HepG2 (cell line): ENCODE data around the gene NGLY1. TPM values are rescaled to one million over a fixed set of nuclear protein-coding genes. Genes with fewer than 3 reads are reported as not detected.

ENCODE experiments used
- CBFB ChIP-seq: sonication (generic); formaldehyde crosslinking; IDR thresholded peaks from 2 replicates; pipeline ENCODE4 v1.4.0; 2020; ENCODE audit warnings: missing genetic modification reagents
- CTCF ChIP-seq: sonication (generic); formaldehyde crosslinking; IDR thresholded peaks from 2 replicates; pipeline ENCODE4 v1.5.0; 2020; ENCODE audit warnings: mild to moderate bottlenecking, missing genetic modification reagents, moderate library complexity
- ELK4 ChIP-seq: sonication (generic); formaldehyde crosslinking; IDR thresholded peaks from 2 replicates; pipeline ENCODE4 v1.9.0; 2021; ENCODE audit warnings: missing genetic modification reagents, borderline replicate concordance
- GPBP1L1 ChIP-seq: sonication (generic); formaldehyde crosslinking; IDR thresholded peaks from 2 replicates; pipeline ENCODE4 v1.5.0; 2020; ENCODE audit warnings: mild to moderate bottlenecking, missing genetic modification reagents
- HINFP ChIP-seq: sonication (generic); formaldehyde crosslinking; IDR thresholded peaks from 2 replicates; pipeline ENCODE4 v1.4.0; 2020; ENCODE audit warnings: low read depth, mild to moderate bottlenecking, missing genetic modification reagents
- KAT7 ChIP-seq: IDR thresholded peaks from 2 replicates; pipeline ENCODE4 v1.6.1; 2018; ENCODE audit warnings: borderline replicate concordance, missing compliant biosample characterization
- NCOR1 ChIP-seq: fragments of 200-600 bp; sonication (generic); IDR thresholded peaks from 2 replicates; pipeline ENCODE4 v1.7.0; 2017; ENCODE audit warnings: antibody characterized with exemption, low read length, borderline replicate concordance
- NRL ChIP-seq: sonication (generic); formaldehyde crosslinking; IDR thresholded peaks from 2 replicates; pipeline ENCODE4 v1.5.0; 2020; ENCODE audit warnings: missing genetic modification reagents, mild to moderate bottlenecking, moderate library complexity, borderline replicate concordance
- REXO4 ChIP-seq: sonication (generic); formaldehyde crosslinking; IDR thresholded peaks from 2 replicates; pipeline ENCODE4 v1.8.0; 2022; ENCODE audit warnings: missing genetic modification reagents, mild to moderate bottlenecking, borderline replicate concordance
- SOX13 ChIP-seq, 3 experiments: fragments of 450-650 bp in 1 of 3; sonication (generic) in 1 of 3; formaldehyde crosslinking in 1 of 3; IDR thresholded peaks in 2 of 3; conservative IDR thresholded peaks in 1 of 3; 2 replicates each; pipeline versions ENCODE4 v1.5.0 to v1.6.1; 2016 to 2020; ENCODE audit warnings: antibody characterized with exemption in 1 of 3, mild to moderate bottlenecking in 1 of 3, missing compliant biosample characterization in 1 of 3, missing genetic modification reagents in 1 of 3, moderate library complexity in 1 of 3
- TEF ChIP-seq: sonication (generic); formaldehyde crosslinking; IDR thresholded peaks from 2 replicates; pipeline ENCODE4 v1.5.0; 2020; ENCODE audit warnings: missing genetic modification reagents
- ZBTB26 ChIP-seq: IDR thresholded peaks from 2 replicates; pipeline ENCODE4 v1.6.1; 2016; ENCODE audit warnings: missing compliant biosample characterization, missing genetic modification reagents, borderline replicate concordance
- ZFP37 ChIP-seq: sonication (generic); formaldehyde crosslinking; IDR thresholded peaks from 2 replicates; pipeline ENCODE4 v1.4.0; 2020; ENCODE audit warnings: missing genetic modification reagents, borderline replicate concordance
- ZNF441 ChIP-seq: sonication (generic); formaldehyde crosslinking; IDR thresholded peaks from 2 replicates; pipeline ENCODE4 v1.7.0; 2021; ENCODE audit warnings: missing genetic modification reagents, borderline replicate concordance
- ZNF549 ChIP-seq: sonication (generic); formaldehyde crosslinking; IDR thresholded peaks from 2 replicates; pipeline ENCODE4 v1.5.0; 2020; ENCODE audit warnings: missing genetic modification reagents
- ZNF556 ChIP-seq: sonication (generic); formaldehyde crosslinking; IDR thresholded peaks from 2 replicates; pipeline ENCODE4 v1.4.0; 2020; ENCODE audit warnings: mild to moderate bottlenecking, missing genetic modification reagents, borderline replicate concordance
- ZNF572 ChIP-seq: sonication (generic); formaldehyde crosslinking; IDR thresholded peaks from 2 replicates; pipeline ENCODE4 v1.5.1; 2020; ENCODE audit warnings: mild to moderate bottlenecking, missing genetic modification reagents
- ZNF773 ChIP-seq: sonication (generic); formaldehyde crosslinking; IDR thresholded peaks from 2 replicates; pipeline ENCODE4 v1.4.0; 2020; ENCODE audit warnings: missing genetic modification reagents, borderline replicate concordance
- polyA plus RNA-seq, 8 experiments: library from polyadenylated mRNA; depleted of rRNA in 3 of 8; stranded (reverse) in 7 of 8; unstranded in 1 of 8; fragments of >200 nt; fragmentation: Illumina TruSeq in 4 of 8; extraction: Trizol in 4 of 8; gene quantifications; 2 replicates each; pipeline versions ENCODE4 v1.2.1 to v1.2.3, GENCODE V29; 2011 to 2016; ENCODE audit warnings: low read depth in 4 of 8, missing spikeins in 1 of 8, mixed read lengths in 1 of 8; ENCODE audit not compliant: insufficient read depth in 1 of 8
- total RNA-seq, 5 experiments: library from RNA; depleted of rRNA; stranded (reverse); fragments of >200 nt; fragmentation: Illumina TruSeq; extraction: Trizol; gene quantifications; 2 replicates each; pipeline ENCODE4 v1.2.3, GENCODE V29; 2016; ENCODE audit warnings: low read depth in 1 of 5

NGLY1 gene
- total and polyA plus RNA-seq, 2 of the 13 experiments (the other 11 are each of a cell fraction or from before 2014, with no cell fraction given), result 28.2 to 44.5 TPM

GRCh38 chr3:25789596-25790556, 6.6 kb upstream of the NGLY1 start, which contains the start of gene OXSM (continued):
- TF ChIP-seq ZBTB26 (CRISPR knock-in tag), result peak; percentile 89
- TF ChIP-seq HINFP (CRISPR knock-in tag), result peak; percentile 67; the same call in 1 of the 2 replicates
- TF ChIP-seq KAT7, result 0 out of 2 replicates have a peak, but pooled peaks have one; percentile 39
- TF ChIP-seq ZNF773 (CRISPR knock-in tag), result peak; percentile 58; the same call in 1 of the 2 replicates
- peak; percentile 64; the same call in 1 of the 2 replicates for TF ChIP-seq CBFB (CRISPR knock-in tag)
- TF ChIP-seq ELK4 (CRISPR knock-in tag), result no peak
- TF ChIP-seq ZFP37 (CRISPR knock-in tag), result peak; percentile 80; the same call in 1 of the 2 replicates
- TF ChIP-seq CTCF (CRISPR knock-in tag), result peak; percentile 31
- no peak for TF ChIP-seq SOX13 (IDR thresholded peaks at IDR 0.05)
- peak in 1 of 2 experiments; percentile 53; a peak in 1 of 4 replicates for TF ChIP-seq SOX13 (CRISPR knock-in tag; conservative IDR thresholded peaks at IDR 0.05 in 1 of 2, IDR thresholded peaks at IDR 0.05 in 1 of 2)
- peak; percentile 60; the same call in 1 of the 2 replicates for TF ChIP-seq NRL (CRISPR knock-in tag)
- no peak for TF ChIP-seq TEF (CRISPR knock-in tag)
- no peak for TF ChIP-seq GPBP1L1 (CRISPR knock-in tag)
- TF ChIP-seq ZNF572 (CRISPR knock-in tag), result peak; percentile 40; the same call in 1 of the 2 replicates
- peak; percentile 63; the same call in 1 of the 2 replicates for TF ChIP-seq ZNF556 (CRISPR knock-in tag)
- 0 out of 2 replicates have a peak, but pooled peaks have one; percentile 28 for TF ChIP-seq ZNF441 (CRISPR knock-in tag)
- no peak for TF ChIP-seq REXO4
- no peak for TF ChIP-seq ZNF549 (CRISPR knock-in tag)
- TF ChIP-seq NCOR1, result no peak; the same call in 1 of the 2 replicates
